ENCODE measurements around the gene TC2N. TPM values are rescaled to one million over a fixed set of nuclear protein-coding genes. Genes with fewer than 3 reads are reported as not detected.

TC2N gene
- total and polyA plus RNA-seq, 2 donors (not counting 3 experiments of a cell fraction or from before 2014, with no cell fraction given) = 0.40 TPM; not detected in 1

GRCh38 chr14:91899213-91899612 is 31.9 kb upstream of the TC2N start:
- DNase-seq (ENCODE audit: low read depth, low spot score) = no peak
- Histone ChIP-seq H4K20me1 (replicated peaks; ENCODE audit: control insufficient read depth, extremely low read depth, insufficient read depth, low read length) (no peaks in the 10 kb centered on the region), H3K9ac (replicated peaks; ENCODE audit: extremely low read depth, insufficient read depth, low read length) (no peak overlapping the region), H3K4me3 (replicated peaks in 1 of 3; ENCODE audit: insufficient read depth in 1 of 3, low read depth in 1 of 3, low read length in 3 of 3) (no peak overlapping the region), H3K27ac (ENCODE audit: insufficient read depth, low read depth, low read length) (no peak overlapping the region), H3K4me2 (ENCODE audit: insufficient read depth, low read length) (no peak overlapping the region), H3K27me3 (ENCODE audit: control insufficient read depth in 2 of 2, insufficient read depth in 2 of 2, low read length in 2 of 2) (peaks cover 0 to 5% of the 10 kb centered on the region in 2 experiments), H3K9me1 (replicated peaks; ENCODE audit: control insufficient read depth, extremely low read depth, insufficient read depth, low read length) (no peaks in the 10 kb centered on the region), H3K79me2 (ENCODE audit: control insufficient read depth, insufficient read depth, low read length) (no peaks in the 10 kb centered on the region), H2AFZ (ENCODE audit: low read depth, low read length) (no peak overlapping the region), H3K36me3 (ENCODE audit: control insufficient read depth in 2 of 2, extremely low read depth in 1 of 2, insufficient read depth in 2 of 2, low read length in 2 of 2) (no peaks in the 10 kb centered on the region), H3K4me1 (ENCODE audit: control insufficient read depth, extremely low read depth, insufficient read depth, low read length) (no peaks in the 10 kb centered on the region), H3K9me3 (replicated peaks; ENCODE audit: control insufficient read depth, insufficient read depth, low read length) (no peaks in the 10 kb centered on the region)
- ChIA-PET CTCF (interaction anchor here (2.0 kb wide), 1 partner anchor 12 kb away, joined by 6 read pairs; no protein-coding TSS in a partner anchor), POLR2A (no interaction called here)
- dilution Hi-C loops (cut with MboI; ENCODE audit: extremely low pct_ligation_motif_present, low sequenced_read_pairs) = no loop called here
- no TSS peak for BruUV-seq (replicated peaks)
- FAIRE-seq = no peak
- intact Hi-C loops (cut with micrococcal nuclease) = no loop called here
- TF ChIP-seq POLR2A (IDR thresholded peaks at IDR 0.05; ENCODE audit: low read depth, low read length) (no peak), EZH2 (IDR thresholded peaks at IDR 0.05; ENCODE audit: borderline replicate concordance, low read depth, low read length, severe bottlenecking) (no peak), JUN (IDR thresholded peaks at IDR 0.05; ENCODE audit: borderline replicate concordance, insufficient read depth, insufficient read length, low read depth) (no peak), POLR2AphosphoS5 (IDR thresholded peaks at IDR 0.05; ENCODE audit: insufficient read depth, low read depth, low read length) (no peak), MYC (IDR thresholded peaks at IDR 0.05; ENCODE audit: low read depth, low read length) (no peak), GATA2 (IDR thresholded peaks at IDR 0.05; ENCODE audit: insufficient read depth, insufficient read length, low read depth, low read length) (no peak), FOS (IDR thresholded peaks at IDR 0.05; ENCODE audit: borderline replicate concordance, insufficient read depth, low read length) (no peak), MAX (IDR thresholded peaks at IDR 0.05; ENCODE audit: insufficient read depth, insufficient read length) (no peak)
- TF ChIP-seq, protein P1, sequence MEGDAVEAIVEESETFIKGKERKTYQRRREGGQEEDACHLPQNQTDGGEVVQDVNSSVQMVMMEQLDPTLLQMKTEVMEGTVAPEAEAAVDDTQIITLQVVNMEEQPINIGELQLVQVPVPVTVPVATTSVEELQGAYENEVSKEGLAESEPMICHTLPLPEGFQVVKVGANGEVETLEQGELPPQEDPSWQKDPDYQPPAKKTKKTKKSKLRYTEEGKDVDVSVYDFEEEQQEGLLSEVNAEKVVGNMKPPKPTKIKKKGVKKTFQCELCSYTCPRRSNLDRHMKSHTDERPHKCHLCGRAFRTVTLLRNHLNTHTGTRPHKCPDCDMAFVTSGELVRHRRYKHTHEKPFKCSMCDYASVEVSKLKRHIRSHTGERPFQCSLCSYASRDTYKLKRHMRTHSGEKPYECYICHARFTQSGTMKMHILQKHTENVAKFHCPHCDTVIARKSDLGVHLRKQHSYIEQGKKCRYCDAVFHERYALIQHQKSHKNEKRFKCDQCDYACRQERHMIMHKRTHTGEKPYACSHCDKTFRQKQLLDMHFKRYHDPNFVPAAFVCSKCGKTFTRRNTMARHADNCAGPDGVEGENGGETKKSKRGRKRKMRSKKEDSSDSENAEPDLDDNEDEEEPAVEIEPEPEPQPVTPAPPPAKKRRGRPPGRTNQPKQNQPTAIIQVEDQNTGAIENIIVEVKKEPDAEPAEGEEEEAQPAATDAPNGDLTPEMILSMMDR (IDR thresholded peaks at IDR 0.05; ENCODE audit: extremely low read depth in 1 of 2, insufficient read depth in 1 of 2, low read depth in 1 of 2, low read length in 2 of 2) = no peak

Data from endothelial cell of umbilical vein (primary cell).